NCI-H1694 treated with DMSO at 0.1 percent for 48 hours (cell line): ENCODE results near the gene PTPA.

Experiments
- DNase-seq: peaks from one replicate; lab custom pipeline; 2025; lab: John Stamatoyannopoulos, UW

PTPA gene

DNA sequence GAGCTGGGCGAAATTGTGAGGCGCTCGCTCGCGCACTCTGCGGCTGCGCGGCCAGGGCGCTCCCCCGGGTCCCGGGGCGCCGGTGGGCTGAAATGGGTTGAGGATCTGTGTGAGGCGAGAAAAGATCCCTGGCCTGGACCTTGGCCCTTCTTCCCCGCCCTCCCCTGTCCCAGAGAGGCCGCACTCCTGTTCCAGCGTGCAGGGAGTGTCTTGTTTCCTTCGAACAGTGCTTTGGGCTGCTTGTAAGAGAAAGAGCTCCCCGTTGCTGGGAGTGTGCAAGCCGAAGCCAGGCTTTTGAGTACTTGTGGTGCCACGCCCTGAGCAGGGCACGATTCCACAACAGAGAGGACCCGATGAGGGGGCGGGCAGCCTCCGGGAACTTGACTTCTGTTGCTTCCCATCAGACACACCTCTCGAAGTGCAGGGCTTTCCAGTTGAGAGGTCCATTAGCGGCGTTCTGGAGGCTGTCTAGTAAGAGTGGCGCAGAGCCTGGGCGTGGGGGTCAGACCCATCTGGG lies 29.8 kb upstream of the PTPA start:
- DNase-seq = no peak

- DNase-seq = no peak
Measured at GRCh38 chr9:129084087-129084486, 27.1 kb upstream of the PTPA start.

- no peak for DNase-seq
Measured at GRCh38 chr9:129089246-129089645, 22.0 kb upstream of the PTPA start.

DNA sequence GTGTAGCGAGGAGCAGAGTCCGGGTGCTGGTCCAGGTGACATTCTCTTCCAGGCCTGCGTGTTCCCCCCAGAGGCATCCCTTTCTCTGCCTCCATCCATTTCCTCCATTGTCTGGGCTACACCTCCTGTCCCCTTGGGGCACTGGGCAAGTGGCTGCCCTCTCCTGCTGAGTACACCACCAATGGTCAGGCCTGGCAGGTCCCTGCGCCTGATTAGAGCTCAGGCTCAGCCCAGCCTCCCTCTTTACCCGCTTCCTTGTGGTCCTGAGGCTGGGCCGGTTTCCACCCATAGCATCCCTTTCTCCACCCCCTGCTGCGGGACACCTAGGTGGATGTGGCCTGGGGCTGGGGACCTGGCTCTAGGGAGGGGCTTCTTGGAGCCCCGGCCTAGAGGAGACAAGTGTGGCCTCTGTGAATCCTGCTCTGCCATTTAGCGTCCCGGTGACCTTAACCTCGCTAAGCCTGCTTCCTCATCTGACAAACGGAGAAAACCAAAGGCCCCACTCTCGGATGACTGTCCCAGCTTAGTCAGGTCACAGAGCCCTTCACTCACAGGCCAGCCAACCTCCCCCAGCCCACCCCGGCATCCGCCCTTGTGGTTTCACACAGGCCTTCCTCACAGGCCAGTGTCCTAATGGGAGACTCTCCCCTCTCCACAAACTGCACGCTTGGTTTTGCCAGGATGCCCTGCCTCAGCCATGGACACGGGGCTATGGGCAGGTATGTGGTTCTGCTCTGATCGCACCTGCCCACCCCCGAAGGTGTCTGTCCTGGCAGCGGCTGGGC lies 17.4 kb upstream of the PTPA start:
- no peak for DNase-seq

DNA sequence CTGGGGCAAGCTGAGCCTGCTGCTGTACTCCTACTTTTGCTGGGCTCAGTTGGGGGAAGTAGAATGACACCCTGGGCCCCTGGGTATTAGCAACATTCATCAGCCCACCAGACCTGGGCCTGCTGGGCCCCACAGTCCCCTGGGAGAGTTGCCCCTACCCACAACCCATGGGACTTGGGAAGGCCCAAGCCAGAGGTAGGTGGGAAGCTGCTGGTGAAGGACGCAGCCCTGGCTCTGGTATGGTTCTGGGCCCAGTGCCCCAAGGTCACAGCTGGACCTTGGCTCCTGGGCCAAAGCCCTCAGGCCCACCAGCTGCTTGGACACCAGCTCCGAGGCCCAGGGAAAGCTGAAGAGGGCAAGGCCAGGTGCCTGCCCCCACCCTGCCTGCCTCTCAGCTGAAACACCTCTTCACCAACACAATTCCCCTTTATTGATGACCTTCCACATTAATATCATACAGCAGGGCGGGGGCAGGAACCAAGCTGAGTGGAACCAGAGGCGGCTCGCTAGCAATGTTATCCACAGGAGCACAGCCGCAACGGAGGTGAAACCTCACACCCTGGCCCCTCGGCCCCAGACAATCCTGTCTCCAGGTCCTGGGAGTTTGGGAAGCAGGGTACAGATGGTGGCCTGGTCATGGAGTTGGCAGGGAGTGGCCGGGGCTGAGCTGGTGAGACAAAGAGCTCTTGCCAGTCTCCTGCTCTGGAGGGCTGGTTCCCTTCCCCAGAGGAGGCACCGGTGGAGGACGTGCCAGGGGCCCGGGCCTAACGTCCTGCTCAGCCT lies 16.6 kb upstream of the PTPA start:
- no peak for DNase-seq

GRCh38 chr9:129095170-129095667 lies 16.0 kb upstream of the PTPA start:
- no peak for DNase-seq

GRCh38 chr9:129095908-129096307 lies 15.3 kb upstream of the PTPA start:
- no peak for DNase-seq

DNA sequence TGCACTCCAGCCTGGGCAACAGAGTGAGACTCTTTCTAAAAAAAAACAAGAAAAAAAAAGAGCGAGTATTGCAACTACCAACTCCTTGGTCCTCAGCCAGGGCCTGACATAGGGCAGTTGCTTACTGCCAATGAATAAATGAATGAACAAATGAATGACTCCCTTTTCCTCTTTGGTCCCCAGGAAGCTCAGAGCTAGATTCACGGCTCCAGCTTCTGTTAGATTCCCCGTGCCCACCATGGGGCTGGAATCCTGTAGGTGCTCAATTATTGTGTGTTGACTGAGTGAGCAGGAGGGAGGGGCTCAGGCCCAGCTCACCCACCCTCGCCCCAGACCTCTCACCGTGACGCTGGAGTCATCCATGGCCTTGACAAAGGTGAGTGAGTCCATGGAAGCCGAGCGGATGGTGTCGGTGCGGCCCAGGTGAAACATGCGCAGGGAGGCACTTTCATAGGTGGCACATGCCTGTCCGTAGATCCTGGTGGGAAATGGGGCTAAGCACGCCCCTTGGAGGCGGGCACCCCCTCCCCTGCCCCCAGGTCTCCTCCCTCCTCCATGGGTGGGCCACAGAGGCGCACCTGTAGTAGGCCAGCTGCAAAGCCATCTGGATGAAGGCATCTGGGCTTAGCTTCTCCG lies 13.4 kb upstream of the PTPA start:
- no peak for DNase-seq

DNA sequence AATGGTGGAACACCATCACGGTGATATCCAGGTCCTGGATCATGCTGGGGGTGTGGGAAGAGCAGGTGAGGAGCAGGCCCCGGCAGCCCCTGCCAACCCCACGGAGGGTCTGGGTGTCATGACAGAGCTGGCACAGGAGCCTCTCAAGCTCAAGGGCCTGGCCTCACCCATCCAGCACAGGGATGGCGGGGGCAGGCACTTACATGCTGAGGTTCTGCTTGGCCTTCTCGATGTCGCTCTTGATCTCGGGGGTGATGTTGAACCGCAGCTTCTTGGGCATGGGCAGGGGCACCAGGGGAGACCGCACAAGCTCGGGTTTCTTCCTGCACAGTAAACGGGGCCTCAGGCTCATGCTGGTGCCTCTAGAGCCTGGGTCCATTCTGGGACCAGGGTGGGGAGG lies 12.9 kb upstream of the PTPA start:
- DNase-seq = no peak

GRCh38 chr9:129100383-129101169 lies 10.6 kb upstream of the PTPA start:
- no peak for DNase-seq

DNA sequence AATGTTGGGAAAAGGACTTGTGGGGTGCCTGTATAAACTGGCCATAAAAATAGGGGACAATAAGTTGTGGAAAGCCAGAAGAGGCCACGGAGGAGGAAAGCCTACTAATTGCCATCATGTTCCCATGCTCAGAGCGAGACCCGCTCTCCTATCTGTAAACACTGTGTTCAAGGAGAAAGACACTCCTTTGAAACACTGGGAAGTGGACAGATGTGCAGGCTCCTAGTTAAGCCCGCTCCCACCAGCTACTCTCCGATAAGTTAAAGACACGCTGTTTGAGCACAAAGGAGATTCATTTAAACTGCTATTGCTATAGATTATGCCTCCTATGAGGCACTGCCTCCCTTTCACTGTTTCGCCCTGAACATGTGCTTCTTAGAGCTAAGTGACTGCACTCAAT lies 9.9 kb upstream of the PTPA start:
- DNase-seq = no peak

- DNase-seq = no peak
Measured at GRCh38 chr9:129102095-129102525, 9.1 kb upstream of the PTPA start.

- DNase-seq = peak; percentile 42
Measured at GRCh38 chr9:129102791-129103594, 8.2 kb upstream of the PTPA start.

DNA sequence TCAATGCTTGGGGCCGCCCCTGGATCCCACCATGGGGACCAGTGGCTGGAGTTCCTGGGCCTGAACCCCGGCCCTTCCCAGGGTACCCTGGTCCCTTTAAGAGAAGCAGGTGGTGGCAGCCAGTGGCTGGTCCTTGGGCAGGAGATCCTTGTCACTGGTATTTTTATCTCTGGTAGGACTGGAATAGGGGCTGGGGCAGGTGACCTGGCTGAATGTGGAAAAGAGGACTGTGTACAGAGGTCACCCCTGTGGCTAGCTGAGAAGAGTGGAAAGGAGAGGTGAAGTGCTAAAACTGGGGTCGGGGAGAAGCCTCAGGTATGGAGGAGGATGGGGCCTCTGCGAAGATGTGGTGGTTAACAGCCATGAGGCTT lies 7.6 kb upstream of the PTPA start:
- no peak for DNase-seq

DNA sequence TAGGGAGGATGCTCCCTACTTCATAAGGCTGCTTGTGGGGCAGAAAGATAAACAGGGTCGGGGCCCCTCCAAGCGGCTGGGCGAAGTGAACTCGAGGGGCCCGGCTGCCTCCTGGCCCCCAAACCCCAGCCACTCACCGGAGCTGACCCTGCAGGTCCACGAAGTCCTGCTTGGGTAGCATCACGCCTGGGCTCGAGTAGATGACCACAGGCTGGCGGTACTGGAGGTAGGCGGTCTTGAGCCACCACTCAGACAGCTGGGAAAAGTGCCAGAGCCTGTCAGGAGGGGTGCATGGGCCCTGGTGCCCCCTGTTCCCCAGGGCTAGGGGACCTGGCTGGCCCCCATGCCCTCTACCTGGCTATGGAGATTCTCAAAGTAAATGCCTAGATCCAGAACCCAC lies 7.2 kb upstream of the PTPA start:
- no peak for DNase-seq

GRCh38 chr9:129105857-129106694 lies 5.1 kb upstream of the PTPA start:
- no peak for DNase-seq

GRCh38 chr9:129107651-129108050 lies 3.6 kb upstream of the PTPA start:
- DNase-seq = no peak

- DNase-seq = no peak
Measured at GRCh38 chr9:129108083-129108804, 3.0 kb upstream of the PTPA start.

GRCh38 chr9:129108805-129109536 lies 2.2 kb upstream of the PTPA start:
- DNase-seq = no peak
